NOMO-1 treated with dmso at 0.1 percent for 144 hours (cell line): ENCODE data around the gene OSER1.
A peak's percentile ranks its signal among the peaks of the same experiment; 100 is the strongest.

ENCODE experiments used
- DNase-seq: peaks from one replicate; lab custom pipeline; 2025; ENCODE audit not compliant: unreplicated experiment; lab: John Stamatoyannopoulos, UW

The OSER1 gene

DNA sequence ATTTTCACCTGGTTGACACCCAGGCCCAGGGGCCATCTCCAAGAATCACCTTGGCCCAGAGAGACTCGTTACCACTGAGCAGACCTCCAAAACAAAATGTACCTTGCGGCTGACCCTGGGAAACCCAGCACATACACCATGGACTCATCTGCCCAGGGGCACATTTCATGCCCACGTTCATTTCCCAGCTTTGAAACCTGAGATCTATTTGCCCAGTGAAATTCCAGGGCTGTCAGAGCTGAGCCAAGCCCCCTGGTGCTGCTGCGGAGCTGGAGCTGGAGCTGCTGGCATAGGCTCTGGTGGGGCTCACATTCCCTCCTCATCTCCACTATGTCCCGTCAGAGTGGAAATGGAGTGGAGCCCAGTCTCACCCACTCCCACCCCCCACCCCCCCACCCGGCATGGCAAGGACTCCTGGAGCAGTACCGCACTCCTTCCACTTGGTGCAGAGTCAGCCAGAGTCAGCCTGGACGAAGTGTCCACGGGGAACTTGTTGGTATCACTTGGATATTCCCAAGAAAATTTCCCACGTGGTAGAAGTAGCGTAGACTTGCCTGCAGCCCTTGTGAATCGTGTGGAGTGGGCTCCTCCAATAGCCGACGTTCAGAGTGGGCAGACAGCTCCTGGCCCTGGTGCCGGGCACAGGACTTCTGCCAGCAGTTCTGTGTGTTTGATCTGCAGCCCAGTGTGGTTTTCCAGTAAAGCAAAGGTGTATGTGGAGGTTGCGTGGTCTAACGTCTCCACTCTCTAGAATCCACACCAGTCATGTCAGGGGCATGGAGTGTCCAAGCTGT lies 18.1 kb upstream of the OSER1 start:
- no peak for DNase-seq

DNA sequence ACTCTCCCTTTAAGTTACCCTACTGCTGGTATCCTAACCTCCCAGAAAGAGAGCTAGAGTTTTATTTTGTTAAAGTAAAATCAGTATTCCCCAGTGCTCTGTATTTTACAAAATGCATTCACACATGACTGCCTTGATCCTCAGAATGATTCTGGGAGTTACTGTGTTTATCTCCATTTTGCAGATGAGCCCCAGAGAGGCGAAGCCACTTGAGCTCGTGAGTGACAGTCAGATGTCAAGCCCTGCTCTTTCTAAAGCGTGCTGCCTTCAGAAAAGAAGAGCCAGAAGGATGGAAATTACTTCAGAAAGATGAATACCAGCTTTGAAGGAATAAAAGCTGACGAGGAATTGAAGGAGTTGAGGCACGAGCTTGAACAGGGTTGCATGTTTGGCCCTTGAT lies 14.1 kb upstream of the OSER1 start:
- DNase-seq = no peak

DNA sequence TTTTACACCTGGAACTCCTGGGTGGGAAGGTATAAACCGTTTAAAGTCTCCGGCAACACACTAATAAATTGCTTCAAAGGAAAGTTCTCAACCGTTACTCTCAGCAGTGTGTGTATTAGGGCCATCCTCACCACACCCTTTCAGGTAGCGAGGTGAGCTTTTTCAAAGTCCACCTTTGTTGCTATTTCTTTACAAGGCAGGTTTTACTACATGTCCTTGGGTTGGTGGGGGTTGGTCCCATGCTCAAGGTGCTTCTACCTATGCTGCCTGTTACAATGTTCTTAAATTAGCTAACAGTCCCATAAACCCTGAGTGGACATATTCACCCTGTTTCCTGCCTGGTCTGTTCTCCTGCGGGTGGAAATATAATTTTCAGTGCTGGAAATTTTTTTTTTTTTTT lies 13.2 kb upstream of the OSER1 start:
- DNase-seq = no peak

DNA sequence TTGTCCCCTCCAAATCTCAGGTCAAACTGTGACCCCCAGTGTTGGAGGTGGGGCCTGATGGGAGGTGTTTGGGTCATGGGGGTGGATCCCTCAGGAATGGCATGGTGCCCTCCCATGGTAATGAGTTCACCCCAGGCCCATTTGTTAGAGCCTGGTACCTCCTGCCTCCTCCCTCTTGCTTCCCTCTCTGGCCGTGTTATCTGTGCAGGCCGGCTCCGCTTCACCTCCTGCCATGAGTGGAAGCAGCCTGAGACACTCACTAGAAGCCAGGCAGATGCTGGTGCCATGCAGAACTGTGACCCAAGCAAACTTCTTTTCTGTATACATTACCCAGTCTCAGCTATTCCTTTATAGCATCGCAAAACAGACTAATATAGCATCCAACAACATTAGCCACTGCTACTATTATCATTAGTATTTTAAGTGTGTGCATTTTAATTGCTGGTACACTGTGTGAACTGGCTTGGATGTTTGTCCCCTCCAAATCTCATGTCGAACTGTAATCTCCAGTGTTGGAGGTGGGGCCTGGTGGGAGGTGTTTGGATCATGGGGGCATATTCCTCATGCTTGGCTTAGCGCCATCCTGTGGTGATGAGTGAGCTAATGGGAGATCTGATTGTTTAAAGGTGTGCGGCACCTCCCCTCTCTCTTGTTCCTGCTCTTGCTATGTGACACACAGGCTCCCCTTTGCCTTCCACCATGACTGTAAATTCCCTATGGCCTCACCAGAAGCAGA lies 12.2 kb upstream of the OSER1 start:
- no peak for DNase-seq

DNA sequence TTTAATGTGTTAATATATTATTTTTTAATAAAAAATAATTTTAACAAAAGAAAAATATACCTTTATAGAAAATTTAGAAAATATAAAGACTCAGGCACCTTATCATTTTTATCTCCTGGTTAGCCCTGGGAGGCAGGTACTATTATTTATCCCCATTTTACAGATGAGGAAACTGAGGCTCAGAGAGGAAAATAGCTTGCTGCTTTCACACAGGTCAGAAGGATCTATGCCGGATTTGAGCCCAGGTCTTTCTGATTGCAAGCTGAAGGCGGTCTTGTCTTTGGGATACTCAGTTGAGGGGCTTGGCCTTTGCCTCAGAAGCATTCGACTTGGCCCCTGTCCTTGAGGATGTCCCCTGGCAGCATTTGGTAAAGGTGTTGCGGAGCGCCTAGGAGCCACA lies 11.5 kb upstream of the OSER1 start:
- DNase-seq = no peak

DNA sequence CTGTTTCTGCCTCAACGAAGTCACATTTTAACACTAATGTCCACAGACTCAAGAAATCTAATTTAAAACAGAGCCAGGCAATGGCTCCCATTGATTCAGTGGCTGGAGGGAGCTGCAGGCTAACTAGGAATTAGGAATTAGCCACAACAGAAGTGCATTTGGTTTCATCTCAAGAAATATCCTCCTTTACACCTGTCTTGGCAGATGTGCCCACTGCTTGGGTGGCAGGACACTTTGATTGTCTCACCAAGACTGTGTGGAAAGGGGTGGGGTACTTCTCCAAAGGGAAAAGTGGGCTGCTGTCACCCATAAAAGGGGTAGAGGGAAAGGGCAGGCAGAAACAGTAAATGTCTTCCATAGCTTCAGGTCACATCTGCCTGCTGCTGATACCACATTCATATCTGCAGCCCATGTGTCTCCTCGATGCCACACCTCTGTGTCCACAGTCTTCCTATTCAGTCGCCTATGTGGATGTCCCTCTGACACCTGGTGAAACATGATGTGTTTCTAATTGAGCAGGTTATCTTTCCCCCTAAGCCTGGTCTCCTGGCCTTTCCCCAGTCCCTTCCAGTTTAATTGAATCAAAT lies 10.9 kb upstream of the OSER1 start:
- DNase-seq = no peak

DNA sequence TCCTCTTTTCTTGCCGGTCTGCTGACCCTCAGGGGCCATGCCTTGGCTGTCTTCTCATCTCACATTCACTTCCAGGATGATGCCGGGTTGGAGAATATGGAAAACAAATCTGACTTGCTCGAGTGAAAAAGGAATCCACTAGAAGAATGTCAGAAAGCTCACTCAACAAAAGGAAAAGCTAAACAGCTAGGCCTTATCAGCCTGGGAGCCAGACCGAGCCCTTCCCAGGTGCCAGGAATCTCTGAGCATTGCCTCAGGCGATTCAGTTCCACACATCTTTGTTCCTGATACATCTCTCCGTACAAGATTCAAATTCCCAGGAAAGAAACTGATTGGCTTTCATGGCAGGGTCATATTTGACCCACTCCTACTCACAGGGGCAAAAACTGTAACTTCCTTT lies 9.2 kb upstream of the OSER1 start:
- no peak for DNase-seq

DNA sequence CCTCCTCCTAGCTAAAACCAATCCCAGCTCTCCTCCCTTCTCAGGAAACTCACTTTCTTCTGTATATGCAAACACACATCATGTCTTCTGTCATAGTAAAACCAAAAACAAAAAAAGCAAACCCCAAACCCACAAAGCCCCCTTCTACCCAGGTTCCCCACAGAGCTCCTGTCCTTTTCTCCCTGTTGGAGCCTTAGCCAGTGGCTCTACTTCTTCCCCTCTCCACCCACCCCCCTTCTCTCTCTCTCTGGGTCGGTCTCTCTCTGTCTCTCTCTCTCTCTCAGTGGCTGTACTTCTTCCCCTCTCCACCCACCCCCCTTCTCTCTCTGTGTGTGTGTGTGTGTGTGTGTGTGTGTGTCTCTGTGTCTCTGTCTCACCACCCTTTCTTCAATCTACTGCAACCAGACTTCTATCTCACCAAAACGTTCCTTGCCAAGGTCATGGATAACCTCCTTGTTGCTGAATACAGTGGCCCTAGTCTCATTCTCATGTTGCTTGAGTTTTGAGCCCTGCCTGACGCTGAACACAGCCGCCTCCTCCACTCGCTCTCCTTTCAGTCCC lies 8.7 kb upstream of the OSER1 start:
- DNase-seq = no peak

DNA sequence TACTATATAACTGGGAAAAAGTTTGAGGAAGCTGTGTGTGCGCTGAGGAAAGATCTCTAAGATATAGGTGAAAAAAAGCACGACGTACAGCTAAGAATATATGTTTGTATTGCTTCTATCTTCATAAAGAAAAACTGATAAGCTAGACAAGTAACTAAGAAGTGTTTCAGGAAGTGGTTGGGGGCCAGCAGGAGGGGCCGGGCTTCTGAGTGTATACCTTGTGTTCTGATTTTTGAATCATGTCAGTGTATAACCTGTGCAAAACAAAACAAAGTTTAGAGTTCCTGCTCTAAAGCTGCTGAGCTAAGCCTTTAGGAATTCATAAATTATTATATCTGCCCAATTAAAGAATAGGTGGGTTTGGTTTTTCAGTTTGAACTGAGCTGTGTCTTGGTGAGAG lies 7.9 kb upstream of the OSER1 start:
- DNase-seq = no peak

DNA sequence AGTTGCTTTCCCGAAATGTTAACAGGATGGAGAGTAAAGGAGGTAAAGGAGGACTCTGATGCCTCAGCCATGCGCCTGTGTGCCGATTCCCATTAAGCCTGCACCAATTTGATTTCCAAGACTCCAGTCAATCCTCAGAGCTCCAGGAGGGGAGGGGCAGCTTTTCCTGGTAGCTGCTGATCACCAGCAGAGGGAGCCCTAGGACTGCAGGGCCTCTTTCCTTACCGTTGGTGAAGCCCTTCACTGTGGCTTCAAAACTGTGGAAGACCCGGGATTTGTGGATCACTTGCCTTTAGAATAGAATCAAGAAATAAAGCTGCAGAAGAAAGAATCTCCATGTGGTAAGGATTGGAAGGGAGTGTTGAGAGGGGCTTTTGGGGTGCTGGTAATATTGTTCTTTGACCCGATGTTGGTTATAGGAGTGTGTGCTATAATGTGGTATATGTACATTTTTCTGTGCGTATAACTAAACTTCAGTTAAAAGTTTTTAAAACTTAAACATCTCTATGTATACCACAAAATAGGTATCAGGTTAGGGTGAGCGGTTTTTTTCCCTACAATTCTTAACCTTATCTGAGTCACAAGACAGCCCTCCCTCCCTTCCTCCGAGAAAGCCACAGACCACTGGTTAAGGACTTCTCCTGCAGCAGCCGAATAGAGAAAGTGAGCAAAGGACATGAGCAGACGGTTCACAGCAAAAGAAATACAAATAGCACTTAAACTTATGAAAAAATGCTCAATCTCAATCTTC lies 6.9 kb upstream of the OSER1 start:
- peak; percentile 34 for DNase-seq

DNA sequence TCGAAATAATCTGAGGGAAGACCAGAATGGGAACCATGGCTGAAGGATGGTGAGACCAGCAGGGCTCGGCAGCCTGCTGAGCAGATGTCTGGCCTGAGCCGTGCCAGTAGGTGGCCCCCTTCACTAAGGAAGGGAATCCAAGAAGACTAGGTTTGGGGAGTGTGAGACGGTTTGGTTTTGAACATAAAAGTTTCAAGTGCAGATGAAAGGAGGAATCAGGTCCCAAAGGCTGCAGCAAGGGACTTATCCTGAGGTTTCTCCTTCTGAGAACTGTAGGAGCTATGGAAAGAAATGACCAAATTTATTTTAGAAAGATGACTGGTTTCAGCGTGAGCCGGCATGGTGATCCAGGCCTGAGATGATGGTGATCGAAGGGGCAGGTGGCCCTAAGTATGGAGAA lies 4.6 kb upstream of the OSER1 start:
- DNase-seq = peak; percentile 23

DNA sequence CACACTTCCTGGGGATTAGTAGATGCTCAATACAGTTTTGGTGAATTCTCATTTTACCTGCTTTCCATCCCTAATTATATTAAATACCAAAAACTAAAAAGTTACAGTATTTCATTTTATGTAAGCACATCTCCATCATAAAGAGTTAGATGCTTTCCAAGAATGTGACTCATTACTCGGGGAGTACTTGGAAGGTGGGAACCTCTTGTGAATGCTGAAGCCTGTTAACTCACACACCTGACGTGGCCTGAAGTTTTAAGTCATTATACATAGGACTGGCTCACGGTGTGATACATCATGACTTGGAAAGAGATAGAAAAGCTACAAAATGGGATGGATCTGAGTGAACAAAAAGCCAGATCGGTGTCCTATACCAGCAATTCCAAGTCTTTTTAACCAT lies 2.2 kb upstream of the OSER1 start:
- DNase-seq = no peak

DNA sequence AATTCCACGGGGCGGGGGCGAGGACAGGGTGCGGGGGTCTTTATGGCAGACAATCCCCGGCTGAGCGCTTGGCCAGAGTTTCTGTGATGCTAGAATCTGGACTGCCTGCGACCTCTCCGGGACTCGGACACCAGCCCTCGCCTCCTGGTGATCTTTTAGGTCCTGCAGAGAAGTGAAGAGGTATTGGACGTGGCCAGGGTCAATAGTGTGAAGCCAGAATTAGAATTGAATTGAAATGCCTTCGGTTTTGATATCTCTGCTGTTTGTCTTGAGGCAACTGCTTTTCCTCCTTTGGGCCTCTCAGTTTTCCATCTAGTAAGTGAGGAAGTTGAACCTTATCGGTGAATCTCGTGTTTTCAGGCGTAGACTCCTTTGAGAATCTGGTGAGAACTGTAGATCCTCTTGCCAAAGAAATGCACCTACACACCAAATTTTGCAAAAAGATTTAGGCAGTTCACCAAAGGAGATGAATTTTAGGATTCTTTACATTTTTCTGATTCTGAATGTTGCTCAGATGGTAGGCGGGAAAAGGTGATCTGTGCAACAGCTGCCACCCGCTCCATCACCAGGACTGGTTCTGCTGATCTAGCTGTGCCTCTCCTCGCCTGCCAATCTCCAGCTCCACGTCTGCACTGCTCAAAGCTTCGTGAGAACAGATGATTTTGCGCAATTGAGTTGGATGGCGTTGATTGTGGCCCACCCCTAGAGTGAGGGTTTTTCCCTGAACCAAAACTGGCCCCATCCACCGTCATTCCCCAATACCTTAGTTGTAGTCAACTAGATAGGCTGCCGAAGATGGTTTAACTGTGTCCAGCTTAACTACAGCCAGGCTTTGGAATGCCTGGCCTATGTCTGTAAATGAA lies 837 bp upstream of the OSER1 start:
- no peak for DNase-seq

DNA sequence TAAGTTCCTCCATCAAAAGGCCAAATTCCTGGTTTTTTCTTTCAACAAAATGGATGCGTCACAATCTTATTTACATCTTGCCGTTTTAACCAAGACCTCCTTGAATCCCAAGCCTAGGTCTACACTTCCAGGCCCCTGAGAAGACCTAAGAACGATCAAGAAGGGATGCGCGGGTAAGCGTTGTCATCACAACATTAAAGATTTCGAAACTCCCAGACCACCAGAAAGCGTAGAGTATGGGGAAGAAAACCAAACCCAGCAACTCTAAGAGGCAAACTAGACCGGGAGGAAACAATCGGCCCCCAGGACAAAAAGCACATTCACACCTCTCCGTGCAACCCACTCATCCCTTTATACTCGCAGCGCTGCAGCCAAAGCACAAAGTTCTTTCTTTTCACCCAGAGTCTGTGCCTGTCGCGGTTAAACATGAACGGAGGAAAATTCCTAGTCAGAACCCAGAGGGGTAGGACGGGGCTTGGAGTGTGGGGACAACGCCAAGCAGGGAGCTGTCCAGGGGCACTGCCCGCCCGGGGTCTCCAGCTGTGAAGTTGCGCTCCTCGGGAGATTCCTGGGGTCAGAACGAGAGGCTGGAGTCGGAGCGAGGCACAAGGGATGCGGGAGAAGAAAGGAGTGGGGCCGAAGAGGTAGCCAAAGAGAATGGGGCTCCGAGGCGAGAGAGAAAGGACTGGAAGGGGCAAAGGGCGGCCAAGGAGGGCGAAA lies 725 bp downstream of the OSER1 start:
- no peak for DNase-seq

DNA sequence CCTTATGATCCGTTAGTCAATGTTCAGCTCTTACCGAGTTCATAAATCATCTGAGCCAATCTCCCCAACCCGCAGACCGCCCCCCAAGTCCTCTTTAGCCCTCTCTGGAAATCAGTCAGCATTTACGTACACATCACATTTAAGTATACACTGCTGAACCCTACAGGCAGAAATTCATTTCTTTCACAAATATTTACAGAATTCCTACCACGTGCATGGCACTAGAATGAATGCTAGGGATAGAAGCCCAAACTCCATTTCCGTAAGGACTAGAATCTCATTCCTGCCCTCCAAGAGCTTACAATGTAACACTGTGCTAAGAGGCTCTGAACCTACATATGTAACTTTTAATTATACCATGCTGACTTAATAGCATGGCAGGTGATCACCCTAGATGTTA lies 1.8 kb downstream of the OSER1 start:
- DNase-seq = no peak

DNA sequence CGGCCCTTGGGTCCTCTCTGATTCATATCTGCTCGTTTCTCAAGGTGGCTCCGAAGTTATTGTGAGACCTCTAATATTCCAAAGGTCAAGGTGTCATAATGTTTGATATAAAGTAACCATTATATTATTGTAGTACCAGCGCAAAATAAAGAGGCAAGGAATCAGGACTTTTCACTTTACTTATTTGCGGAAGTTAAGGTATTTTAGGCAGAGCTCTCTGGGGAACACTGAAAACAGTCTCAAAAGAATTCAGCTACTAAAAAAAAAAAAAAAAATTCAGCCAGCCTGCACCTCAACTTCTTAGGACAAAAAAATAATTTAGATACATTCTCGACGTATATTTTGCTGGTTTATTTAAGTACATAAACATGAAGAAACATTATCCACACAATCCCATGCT lies 2.4 kb downstream of the OSER1 start:
- DNase-seq = no peak

DNA sequence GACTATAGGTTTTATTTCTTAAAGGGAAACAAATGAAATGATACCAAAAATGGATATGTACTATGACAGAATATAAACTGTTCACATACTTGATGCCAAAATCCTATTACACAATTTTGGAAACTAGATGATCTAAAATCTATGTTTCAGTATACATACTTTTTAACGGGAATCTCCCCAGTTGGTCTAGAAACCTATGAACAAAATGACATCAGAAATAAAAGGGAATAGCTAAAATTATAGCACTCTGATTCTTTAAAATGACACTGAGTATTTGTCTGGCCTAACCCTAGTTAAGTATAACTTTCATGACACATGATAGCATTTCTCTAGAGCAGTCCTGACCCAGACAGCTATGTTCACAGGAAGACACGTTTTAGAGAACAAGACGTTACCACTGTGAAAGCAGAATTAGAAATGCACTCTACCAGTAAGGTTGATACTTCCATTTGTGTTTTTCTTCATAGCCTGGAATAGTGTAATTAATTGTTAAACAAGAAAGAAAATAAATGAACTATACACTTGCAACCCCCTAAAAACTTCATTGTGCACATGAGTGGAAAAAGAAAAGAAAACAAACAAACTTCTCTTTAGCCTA lies 3.3 kb downstream of the OSER1 start:
- no peak for DNase-seq

DNA sequence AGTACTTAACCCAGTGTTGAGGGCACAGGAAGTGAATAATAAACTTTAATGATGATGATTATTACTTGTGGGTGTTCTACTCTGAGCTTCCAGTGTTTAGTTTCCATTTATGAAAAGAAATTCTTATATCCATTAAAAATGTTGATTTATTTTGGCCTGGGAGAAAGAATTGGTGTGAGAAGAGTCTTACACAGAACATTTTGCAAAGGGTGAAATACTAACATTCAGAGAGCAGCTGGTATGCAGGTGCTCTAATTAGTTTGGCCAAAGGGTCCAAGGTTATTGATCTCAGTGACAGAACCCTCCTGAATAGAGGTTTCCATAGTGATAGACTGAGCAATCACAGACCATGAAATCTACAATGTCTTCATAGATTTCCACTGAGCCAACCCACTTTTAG lies 4.4 kb downstream of the OSER1 start:
- no peak for DNase-seq

DNA sequence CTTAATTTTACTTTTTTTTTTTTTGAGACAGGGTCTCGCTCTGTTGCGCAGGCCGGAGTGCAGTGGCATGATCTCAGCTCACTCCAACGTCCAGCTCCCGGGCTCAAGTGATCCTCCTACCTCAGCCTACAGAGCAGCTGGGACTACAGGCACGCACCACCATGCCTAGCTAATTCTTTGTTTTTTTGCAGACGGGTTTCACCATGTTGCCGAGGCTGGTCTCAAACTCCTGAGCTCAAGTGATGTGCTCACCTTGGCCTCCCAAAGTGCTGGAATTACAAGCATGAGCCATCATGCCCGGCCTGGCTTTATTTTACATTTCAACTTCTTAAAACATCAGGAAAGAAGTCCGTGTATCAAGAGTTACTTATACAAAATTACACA lies 5.7 kb downstream of the OSER1 start:
- no peak for DNase-seq
